ENCODE results near the gene C11orf24. TPM values are rescaled to one million over a fixed set of nuclear protein-coding genes. Genes with fewer than 3 reads are reported as not detected.
"Not testable (repeated sequence)": the region's sequence is repeated elsewhere in the genome, so short reads cannot be mapped to it uniquely, and the experiment has no call there.

The C11orf24 gene
- total and polyA plus RNA-seq, 11 donors, result 17.6 to 60.5 (median 33.6) TPM

DNA sequence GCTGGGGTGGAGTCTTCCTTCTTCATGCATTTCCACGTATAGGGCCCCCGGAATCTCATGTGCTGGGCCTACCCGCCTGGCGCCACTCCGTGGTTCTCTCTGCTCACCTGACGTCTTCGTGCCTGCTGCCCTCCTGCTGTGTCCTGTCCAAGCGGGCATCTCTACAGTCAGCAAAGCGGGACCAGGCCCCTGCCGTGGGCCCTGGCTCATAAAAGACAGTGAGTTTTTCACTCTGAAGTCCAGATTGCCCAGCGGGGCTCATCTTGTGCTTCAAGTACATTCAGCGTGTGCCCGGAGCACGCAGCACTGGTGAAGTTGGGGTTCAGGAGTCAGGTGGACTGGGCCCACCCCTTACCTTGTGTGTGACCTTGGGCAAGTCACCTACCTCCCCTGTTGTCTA, 17.4 kb downstream of the C11orf24 start:
- Histone ChIP-seq H3K9me3 (peaks cover 0 to 3% (median 0%) of the 10 kb centered on the region in 12 donors), H3K4me3 (no peak overlapping the region), H3K4me1 (peaks cover 0 to 24% (median 8%) of the 10 kb centered on the region in 12 donors), H3K27ac (no peak overlapping the region), H3K27me3 (no peaks in the 10 kb centered on the region), H3K36me3 (no peaks in the 10 kb centered on the region)
- DNase-seq (no peak), ATAC-seq (no peak)
- no peak for TF ChIP-seq POLR2A (IDR thresholded peaks at IDR 0.05)
- TF ChIP-seq, protein P1, sequence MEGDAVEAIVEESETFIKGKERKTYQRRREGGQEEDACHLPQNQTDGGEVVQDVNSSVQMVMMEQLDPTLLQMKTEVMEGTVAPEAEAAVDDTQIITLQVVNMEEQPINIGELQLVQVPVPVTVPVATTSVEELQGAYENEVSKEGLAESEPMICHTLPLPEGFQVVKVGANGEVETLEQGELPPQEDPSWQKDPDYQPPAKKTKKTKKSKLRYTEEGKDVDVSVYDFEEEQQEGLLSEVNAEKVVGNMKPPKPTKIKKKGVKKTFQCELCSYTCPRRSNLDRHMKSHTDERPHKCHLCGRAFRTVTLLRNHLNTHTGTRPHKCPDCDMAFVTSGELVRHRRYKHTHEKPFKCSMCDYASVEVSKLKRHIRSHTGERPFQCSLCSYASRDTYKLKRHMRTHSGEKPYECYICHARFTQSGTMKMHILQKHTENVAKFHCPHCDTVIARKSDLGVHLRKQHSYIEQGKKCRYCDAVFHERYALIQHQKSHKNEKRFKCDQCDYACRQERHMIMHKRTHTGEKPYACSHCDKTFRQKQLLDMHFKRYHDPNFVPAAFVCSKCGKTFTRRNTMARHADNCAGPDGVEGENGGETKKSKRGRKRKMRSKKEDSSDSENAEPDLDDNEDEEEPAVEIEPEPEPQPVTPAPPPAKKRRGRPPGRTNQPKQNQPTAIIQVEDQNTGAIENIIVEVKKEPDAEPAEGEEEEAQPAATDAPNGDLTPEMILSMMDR (IDR thresholded peaks at IDR 0.05), result no peak
- intact Hi-C loops (cut with DNase I), result no loop called here
- 91 to 98% (median 97%) methylated on average over 12 to 14 of the region's 14 CpGs for WGBS, 4 donors

- intact Hi-C loops (cut with DNase I), result no loop called here
- 90 to 100% (median 94%) methylated on average over 3 of the region's 3 CpGs for WGBS, 4 donors
- DNase-seq (no peak), ATAC-seq (no peak)
- Histone ChIP-seq H3K9me3 (peaks cover 0 to 7% (median 0%) of the 10 kb centered on the region in 12 donors), H3K4me1 (peaks cover 0 to 11% (median 0%) of the 10 kb centered on the region in 12 donors), H3K27me3 (no peaks in the 10 kb centered on the region), H3K36me3 (no peaks in the 10 kb centered on the region), H3K27ac (no peak overlapping the region), H3K4me3 (no peak overlapping the region)
- TF ChIP-seq, protein P1 (IDR thresholded peaks at IDR 0.05), result no peak
- TF ChIP-seq POLR2A (IDR thresholded peaks at IDR 0.05), result no peak
Measured at GRCh38 chr11:68251765-68252164, 20.0 kb downstream of the C11orf24 start.

DNA sequence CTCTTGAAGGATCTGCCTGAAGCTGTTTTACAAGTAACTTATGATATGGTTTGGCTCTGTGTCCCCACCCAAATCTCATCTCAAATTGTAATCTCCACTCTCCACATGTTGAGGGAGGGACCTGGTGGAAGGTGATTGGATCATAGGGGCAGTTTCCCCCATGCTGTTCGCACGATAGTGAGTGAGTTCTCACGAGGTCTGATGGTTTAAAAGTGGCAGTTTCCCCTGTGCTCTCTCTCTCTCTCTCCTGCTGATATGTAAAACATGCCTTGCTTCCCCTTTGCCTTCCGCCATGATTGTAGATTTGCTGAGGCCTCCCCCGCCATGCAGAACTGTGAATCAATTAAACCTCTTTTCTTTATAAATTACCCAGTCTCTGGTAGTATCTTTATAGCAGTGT, 26.9 kb downstream of the C11orf24 start:
- ATAC-seq; H3K36me3 ChIP-seq; H3K4me1 ChIP-seq; H3K27ac ChIP-seq; intact Hi-C loops (cut with DNase I); DNase-seq; H3K4me3 ChIP-seq; H3K27me3 ChIP-seq: not testable (repeated sequence)
- 78 to 87% (median 85%) methylated on average over 5 of the region's 5 CpGs for WGBS, 4 donors
- peaks cover 0 to 20% (median 0%) of the 10 kb centered on the region in 12 donors for H3K9me3 ChIP-seq

DNA sequence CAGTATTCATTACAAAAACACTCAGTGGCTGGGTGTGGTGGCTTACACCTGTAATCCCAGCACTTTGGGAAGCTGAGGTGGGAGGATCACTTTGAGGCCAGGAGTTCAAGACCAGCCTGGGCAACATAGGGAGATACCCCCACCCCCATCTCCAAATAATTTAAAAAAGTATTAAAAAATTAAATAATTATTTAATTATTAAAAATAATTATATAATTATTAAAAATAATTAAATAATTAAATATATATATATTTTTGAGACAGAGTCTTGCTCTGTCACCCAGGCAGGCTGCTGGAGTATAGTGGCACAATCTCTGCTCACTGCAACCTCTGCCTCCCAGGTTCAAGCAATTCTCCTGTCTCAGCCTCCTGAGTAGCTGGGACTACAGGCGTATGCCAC, 27.9 kb downstream of the C11orf24 start:
- WGBS, 4 donors, result 82 to 100% (median 95%) methylated on average over 1 of the region's 1 CpG
- intact Hi-C loops (cut with DNase I); H3K27me3 ChIP-seq; H3K4me3 ChIP-seq; H3K36me3 ChIP-seq; DNase-seq; H3K27ac ChIP-seq; H3K4me1 ChIP-seq; ATAC-seq: not testable (repeated sequence)
- H3K9me3 ChIP-seq, result peaks cover 0 to 12% (median 0%) of the 10 kb centered on the region in 12 donors

DNA sequence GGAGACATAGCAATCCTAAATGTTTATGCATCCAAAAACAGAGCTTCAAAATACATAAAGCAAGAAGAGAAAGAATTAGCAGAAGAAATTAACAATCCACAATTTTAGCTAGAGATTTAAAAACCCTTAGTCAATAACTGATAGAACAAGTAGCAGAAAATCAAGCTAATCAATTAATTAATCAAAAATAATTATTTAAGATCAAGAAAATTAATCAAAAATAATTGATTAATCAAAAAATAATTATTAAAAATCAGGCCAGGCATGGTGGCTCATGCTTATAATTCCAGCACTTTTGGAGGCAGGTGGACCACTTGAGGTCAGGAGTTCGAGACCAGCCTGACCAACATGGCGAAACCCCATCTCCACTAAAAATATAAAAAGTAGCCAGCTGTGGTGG, 29.2 kb downstream of the C11orf24 start:
- no peak overlapping the region for H3K4me3 ChIP-seq
- DNase-seq, result no peak
- no peak overlapping the region for H3K27ac ChIP-seq
- intact Hi-C loops (cut with DNase I), result no loop called here
- no peak for ATAC-seq
- H3K9me3 ChIP-seq, result peaks cover 0 to 12% (median 0%) of the 10 kb centered on the region in 12 donors
- peaks cover 0 to 4% (median 0%) of the 10 kb centered on the region in 9 donors for H3K27me3 ChIP-seq
- H3K4me1 ChIP-seq, result no peaks in the 10 kb centered on the region
- H3K36me3 ChIP-seq, result no peaks in the 10 kb centered on the region
- TF ChIP-seq POLR2A (IDR thresholded peaks at IDR 0.05), result no peak
- TF ChIP-seq, protein P1 (IDR thresholded peaks at IDR 0.05), result no peak
- 96 to 100% (median 98%) methylated on average over 2 of the region's 2 CpGs for WGBS, 4 donors

Measured in heart left ventricle (tissue), 16 donors.